ENCODE measurements around the gene PSMG3.

The PSMG3 gene

DNA sequence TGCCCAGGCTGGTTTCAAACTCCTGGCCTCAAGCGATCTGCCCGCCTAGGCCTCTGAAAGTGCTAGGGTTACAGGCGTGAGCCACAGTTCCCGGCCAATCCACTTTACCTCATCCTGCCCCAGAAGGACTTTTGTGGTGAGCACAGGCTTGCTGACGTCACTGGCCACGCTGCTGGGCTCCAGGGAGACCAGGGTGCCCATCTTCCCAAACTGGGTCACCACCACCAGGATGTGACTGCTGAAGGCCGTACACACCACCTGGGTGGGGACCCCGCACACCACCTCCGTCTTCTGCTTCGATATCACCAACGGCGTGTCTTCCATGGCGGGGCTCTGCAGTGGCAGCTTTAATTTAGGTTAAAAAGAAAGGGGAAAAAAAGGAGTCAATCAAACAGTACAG, 816 bp downstream of the PSMG3 start (continued):
- TF ChIP-seq ZNF596 (tag by site-specific recombination; IDR thresholded peaks at IDR 0.05) (no peak), ZNF391 (tag by site-specific recombination; IDR thresholded peaks at IDR 0.05; ENCODE audit: borderline replicate concordance, low read depth) (no peak), ZIC2 (tag by site-specific recombination; IDR thresholded peaks at IDR 0.05) (no peak), ZBTB6 (tag by site-specific recombination; IDR thresholded peaks at IDR 0.05) (no peak), ZFP41 (tag by site-specific recombination; IDR thresholded peaks at IDR 0.05; ENCODE audit: borderline replicate concordance) (no peak), YY2 (tag by site-specific recombination; IDR thresholded peaks at IDR 0.05) (no peak), ZNF404 (tag by site-specific recombination; IDR thresholded peaks at IDR 0.05) (no peak), ZSCAN5A (tag by site-specific recombination; IDR thresholded peaks at IDR 0.05) (no peak), ZBTB11 (tag by site-specific recombination; conservative IDR thresholded peaks at IDR 0.05; ENCODE audit: low read depth) (no peak), ZNF184 (tag by site-specific recombination; IDR thresholded peaks at IDR 0.05) (no peak), KLF7 (tag by site-specific recombination; IDR thresholded peaks at IDR 0.05; ENCODE audit: borderline replicate concordance) (no peak), ZNF585B (tag by site-specific recombination; IDR thresholded peaks at IDR 0.05) (no peak), ZNF175 (tag by site-specific recombination; IDR thresholded peaks at IDR 0.05) (no peak), YY1 (tag by site-specific recombination; IDR thresholded peaks at IDR 0.05) (no peak), KLF16 (tag by site-specific recombination; IDR thresholded peaks at IDR 0.05) (no peak)
- TF ChIP-seq, protein P1, sequence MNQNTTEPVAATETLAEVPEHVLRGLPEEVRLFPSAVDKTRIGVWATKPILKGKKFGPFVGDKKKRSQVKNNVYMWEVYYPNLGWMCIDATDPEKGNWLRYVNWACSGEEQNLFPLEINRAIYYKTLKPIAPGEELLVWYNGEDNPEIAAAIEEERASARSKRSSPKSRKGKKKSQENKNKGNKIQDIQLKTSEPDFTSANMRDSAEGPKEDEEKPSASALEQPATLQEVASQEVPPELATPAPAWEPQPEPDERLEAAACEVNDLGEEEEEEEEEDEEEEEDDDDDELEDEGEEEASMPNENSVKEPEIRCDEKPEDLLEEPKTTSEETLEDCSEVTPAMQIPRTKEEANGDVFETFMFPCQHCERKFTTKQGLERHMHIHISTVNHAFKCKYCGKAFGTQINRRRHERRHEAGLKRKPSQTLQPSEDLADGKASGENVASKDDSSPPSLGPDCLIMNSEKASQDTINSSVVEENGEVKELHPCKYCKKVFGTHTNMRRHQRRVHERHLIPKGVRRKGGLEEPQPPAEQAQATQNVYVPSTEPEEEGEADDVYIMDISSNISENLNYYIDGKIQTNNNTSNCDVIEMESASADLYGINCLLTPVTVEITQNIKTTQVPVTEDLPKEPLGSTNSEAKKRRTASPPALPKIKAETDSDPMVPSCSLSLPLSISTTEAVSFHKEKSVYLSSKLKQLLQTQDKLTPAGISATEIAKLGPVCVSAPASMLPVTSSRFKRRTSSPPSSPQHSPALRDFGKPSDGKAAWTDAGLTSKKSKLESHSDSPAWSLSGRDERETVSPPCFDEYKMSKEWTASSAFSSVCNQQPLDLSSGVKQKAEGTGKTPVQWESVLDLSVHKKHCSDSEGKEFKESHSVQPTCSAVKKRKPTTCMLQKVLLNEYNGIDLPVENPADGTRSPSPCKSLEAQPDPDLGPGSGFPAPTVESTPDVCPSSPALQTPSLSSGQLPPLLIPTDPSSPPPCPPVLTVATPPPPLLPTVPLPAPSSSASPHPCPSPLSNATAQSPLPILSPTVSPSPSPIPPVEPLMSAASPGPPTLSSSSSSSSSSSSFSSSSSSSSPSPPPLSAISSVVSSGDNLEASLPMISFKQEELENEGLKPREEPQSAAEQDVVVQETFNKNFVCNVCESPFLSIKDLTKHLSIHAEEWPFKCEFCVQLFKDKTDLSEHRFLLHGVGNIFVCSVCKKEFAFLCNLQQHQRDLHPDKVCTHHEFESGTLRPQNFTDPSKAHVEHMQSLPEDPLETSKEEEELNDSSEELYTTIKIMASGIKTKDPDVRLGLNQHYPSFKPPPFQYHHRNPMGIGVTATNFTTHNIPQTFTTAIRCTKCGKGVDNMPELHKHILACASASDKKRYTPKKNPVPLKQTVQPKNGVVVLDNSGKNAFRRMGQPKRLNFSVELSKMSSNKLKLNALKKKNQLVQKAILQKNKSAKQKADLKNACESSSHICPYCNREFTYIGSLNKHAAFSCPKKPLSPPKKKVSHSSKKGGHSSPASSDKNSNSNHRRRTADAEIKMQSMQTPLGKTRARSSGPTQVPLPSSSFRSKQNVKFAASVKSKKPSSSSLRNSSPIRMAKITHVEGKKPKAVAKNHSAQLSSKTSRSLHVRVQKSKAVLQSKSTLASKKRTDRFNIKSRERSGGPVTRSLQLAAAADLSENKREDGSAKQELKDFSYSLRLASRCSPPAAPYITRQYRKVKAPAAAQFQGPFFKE (tag by site-specific recombination; IDR thresholded peaks at IDR 0.05; ENCODE audit: borderline replicate concordance) = no peak
- TF ChIP-seq, protein P2, sequence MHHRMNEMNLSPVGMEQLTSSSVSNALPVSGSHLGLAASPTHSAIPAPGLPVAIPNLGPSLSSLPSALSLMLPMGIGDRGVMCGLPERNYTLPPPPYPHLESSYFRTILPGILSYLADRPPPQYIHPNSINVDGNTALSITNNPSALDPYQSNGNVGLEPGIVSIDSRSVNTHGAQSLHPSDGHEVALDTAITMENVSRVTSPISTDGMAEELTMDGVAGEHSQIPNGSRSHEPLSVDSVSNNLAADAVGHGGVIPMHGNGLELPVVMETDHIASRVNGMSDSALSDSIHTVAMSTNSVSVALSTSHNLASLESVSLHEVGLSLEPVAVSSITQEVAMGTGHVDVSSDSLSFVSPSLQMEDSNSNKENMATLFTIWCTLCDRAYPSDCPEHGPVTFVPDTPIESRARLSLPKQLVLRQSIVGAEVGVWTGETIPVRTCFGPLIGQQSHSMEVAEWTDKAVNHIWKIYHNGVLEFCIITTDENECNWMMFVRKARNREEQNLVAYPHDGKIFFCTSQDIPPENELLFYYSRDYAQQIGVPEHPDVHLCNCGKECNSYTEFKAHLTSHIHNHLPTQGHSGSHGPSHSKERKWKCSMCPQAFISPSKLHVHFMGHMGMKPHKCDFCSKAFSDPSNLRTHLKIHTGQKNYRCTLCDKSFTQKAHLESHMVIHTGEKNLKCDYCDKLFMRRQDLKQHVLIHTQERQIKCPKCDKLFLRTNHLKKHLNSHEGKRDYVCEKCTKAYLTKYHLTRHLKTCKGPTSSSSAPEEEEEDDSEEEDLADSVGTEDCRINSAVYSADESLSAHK (tag by site-specific recombination; IDR thresholded peaks at IDR 0.05) = no peak
- TF ChIP-seq, protein P3, sequence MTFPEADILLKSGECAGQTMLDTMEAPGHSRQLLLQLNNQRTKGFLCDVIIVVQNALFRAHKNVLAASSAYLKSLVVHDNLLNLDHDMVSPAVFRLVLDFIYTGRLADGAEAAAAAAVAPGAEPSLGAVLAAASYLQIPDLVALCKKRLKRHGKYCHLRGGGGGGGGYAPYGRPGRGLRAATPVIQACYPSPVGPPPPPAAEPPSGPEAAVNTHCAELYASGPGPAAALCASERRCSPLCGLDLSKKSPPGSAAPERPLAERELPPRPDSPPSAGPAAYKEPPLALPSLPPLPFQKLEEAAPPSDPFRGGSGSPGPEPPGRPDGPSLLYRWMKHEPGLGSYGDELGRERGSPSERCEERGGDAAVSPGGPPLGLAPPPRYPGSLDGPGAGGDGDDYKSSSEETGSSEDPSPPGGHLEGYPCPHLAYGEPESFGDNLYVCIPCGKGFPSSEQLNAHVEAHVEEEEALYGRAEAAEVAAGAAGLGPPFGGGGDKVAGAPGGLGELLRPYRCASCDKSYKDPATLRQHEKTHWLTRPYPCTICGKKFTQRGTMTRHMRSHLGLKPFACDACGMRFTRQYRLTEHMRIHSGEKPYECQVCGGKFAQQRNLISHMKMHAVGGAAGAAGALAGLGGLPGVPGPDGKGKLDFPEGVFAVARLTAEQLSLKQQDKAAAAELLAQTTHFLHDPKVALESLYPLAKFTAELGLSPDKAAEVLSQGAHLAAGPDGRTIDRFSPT (tag by site-specific recombination; IDR thresholded peaks at IDR 0.05) = 0 out of 2 replicates have a peak, but pooled peaks have one; percentile 42

Measured in HEK293 (cell line).